Gastrocnemius medialis (tissue), 4 donors: ENCODE measurements around the gene GPR132. TPM values are rescaled to one million over a fixed set of nuclear protein-coding genes. Genes with fewer than 3 reads are reported as not detected.
A peak's percentile ranks its signal among the peaks of the same experiment; 100 is the strongest.

Experiments used
- ATAC-seq, 2 donors: fragments of 150-250 bp; one replicate each; pipeline ENCODE4 v1.9.1; 2016
- DNase-seq, 2 donors: peaks; one replicate each; pipeline ENCODE4 v3.0.0-alpha.2; 2019
- H3K27ac ChIP-seq, 4 donors: fragments of 200-600 bp; sonication (generic); 1 replicate in 1 of 4; 2 replicates in 3 of 4; pipeline ENCODE4 v1.5.1; 2016 to 2018; ENCODE audit warnings: mild to moderate bottlenecking in 2 of 4, moderate library complexity in 1 of 4
- H3K27me3 ChIP-seq, 3 donors: fragments of 200-600 bp; sonication (generic) in 2 of 3; 1 replicate in 1 of 3; 2 replicates in 2 of 3; pipeline versions ENCODE4 v1.5.1 to v1.6.0; 2016 to 2019; ENCODE audit warnings: mild to moderate bottlenecking in 1 of 3, moderate library complexity in 1 of 3
- H3K36me3 ChIP-seq, 2 donors: fragments of 200-600 bp; sonication (generic) in 1 of 2; one replicate each; pipeline ENCODE4 v1.5.1; 2017 to 2018
- H3K4me1 ChIP-seq, 2 donors: fragments of 200-600 bp; sonication (generic) in 1 of 2; one replicate each; pipeline ENCODE4 v1.5.1; 2016 to 2017; ENCODE audit warnings: mild to moderate bottlenecking in 2 of 2
- H3K4me3 ChIP-seq, 4 donors: fragments of 200-600 bp; sonication (generic) in 3 of 4; 1 replicate in 1 of 4; 2 replicates in 3 of 4; pipeline ENCODE4 v1.5.1; 2016 to 2019; ENCODE audit warnings: mild to moderate bottlenecking in 2 of 4
- H3K9me3 ChIP-seq, 3 donors: fragments of 200-600 bp; sonication (generic) in 2 of 3; 1 replicate in 1 of 3; 2 replicates in 2 of 3; pipeline ENCODE4 v1.5.1; 2016 to 2019
- POLR2A ChIP-seq, 2 donors: fragments of 450-650 bp; IDR thresholded peaks; one replicate each; pipeline ENCODE4 v1.6.1; 2017; ENCODE audit warnings: antibody characterized with exemption in 2 of 2, mild to moderate bottlenecking in 2 of 2, moderate library complexity in 2 of 2
- in situ Hi-C, 4 donors: fragments of 200-750 bp; cut with MboI; loops; one replicate each; pipeline versions ENCODE4 v1.15.0 to v1.8.0; 2017; ENCODE audit warnings: low sequenced_read_pairs in 4 of 4
- intact Hi-C: fragments of 100-400 bp; cut with DNase I; formaldehyde crosslinking; loops from one replicate; pipeline ENCODE4 v1.15.1; 2023; ENCODE audit warnings: low total_unique reads
- total RNA-seq, 4 donors: library from RNA; depleted of rRNA; stranded (reverse); fragments of >200 nt; gene quantifications; one replicate each; pipeline versions ENCODE4 v1.1.0 to v1.2.3, GENCODE V29; 2016
- TF ChIP-seq, protein P1 (sequence below), 5 experiments: fragments of 450-650 bp in 3 of 5; fragments of 200-600 bp in 2 of 5; sonication (generic) in 2 of 5; IDR thresholded peaks in 4 of 5; conservative IDR thresholded peaks in 1 of 5; 1 replicate in 4 of 5; 2 replicates in 1 of 5; pipeline ENCODE4 v1.5.1; 2016 to 2019; ENCODE audit warnings: antibody characterized with exemption in 5 of 5, mild to moderate bottlenecking in 3 of 5, moderate library complexity in 3 of 5

Gene GPR132
- total RNA-seq, 4 donors from 2014 or later: 0.07 to 0.61 (median 0.26) TPM

DNA sequence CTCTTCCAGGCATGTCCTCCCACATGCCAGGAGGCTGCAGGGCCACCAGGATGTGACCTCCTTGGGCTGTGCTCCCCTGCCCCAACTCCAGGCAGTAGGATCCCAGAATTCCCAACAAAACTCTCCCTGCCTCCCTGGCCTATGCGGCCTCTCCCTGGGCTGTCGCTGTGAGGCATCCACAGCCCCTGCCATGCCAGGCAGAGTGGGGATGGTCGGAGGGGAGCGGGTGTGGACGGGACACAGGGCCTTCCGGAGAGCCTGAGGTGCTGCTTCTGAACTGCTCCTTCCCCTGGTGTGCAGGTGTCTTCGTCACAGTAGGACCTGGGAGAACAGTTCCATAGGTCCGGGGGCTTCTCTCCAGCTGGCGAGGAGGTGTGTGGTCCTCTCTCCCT lies 18.3 kb downstream of the GPR132 start:
- Histone ChIP-seq H3K27ac (no peak overlapping the region), H3K9me3 (no peaks in the 10 kb centered on the region), H3K4me3 (no peak overlapping the region), H3K4me1 (no peaks in the 10 kb centered on the region), H3K36me3 (no peaks in the 10 kb centered on the region), H3K27me3 (peaks cover 0 to 5% (median 0%) of the 10 kb centered on the region in 3 donors)
- in situ Hi-C loops: loop anchor here in 3 of 4 donors (5.0 kb wide), 1 partner anchor 75 kb away; no protein-coding TSS in a partner anchor
- ATAC-seq (no peak), DNase-seq (no peak)
- intact Hi-C loops: loop anchor here (5.0 kb wide), 1 partner anchor 35 kb away; no protein-coding TSS in a partner anchor
- TF ChIP-seq, protein P1, sequence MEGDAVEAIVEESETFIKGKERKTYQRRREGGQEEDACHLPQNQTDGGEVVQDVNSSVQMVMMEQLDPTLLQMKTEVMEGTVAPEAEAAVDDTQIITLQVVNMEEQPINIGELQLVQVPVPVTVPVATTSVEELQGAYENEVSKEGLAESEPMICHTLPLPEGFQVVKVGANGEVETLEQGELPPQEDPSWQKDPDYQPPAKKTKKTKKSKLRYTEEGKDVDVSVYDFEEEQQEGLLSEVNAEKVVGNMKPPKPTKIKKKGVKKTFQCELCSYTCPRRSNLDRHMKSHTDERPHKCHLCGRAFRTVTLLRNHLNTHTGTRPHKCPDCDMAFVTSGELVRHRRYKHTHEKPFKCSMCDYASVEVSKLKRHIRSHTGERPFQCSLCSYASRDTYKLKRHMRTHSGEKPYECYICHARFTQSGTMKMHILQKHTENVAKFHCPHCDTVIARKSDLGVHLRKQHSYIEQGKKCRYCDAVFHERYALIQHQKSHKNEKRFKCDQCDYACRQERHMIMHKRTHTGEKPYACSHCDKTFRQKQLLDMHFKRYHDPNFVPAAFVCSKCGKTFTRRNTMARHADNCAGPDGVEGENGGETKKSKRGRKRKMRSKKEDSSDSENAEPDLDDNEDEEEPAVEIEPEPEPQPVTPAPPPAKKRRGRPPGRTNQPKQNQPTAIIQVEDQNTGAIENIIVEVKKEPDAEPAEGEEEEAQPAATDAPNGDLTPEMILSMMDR (IDR thresholded peaks at IDR 0.05 in 4 of 5, conservative IDR thresholded peaks at IDR 0.05 in 1 of 5): no peak
- no peak for TF ChIP-seq POLR2A (IDR thresholded peaks at IDR 0.05)

DNA sequence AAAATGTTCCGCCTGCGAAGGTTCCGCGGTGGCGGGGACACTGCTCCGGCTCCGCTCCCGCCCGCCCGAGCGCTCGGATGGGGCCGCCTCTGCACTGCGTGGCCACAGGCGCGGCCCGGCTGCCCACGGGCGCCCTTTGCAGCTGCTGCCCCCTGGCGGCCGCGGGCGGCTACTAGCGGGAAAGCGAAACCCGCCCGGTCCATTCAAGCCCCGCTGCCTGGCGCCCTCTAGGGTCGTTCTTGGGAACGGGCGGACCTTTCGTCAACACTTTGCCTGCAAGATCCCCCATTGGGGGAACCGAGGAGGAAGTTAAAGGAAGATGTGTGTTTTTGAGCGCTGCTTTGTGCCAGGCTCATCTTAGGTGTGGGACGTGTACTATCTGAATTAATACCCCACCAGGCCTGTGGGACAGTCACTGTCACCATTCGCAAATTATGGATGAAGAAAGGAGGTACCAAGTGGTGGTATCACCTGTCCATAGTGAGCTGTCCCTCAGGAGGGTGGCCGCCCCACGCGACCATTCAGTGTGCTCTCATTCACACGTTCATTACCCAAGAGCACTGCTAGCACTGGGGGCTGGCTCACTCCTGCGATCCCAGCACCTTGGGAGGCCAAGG lies 19.4 kb downstream of the GPR132 start:
- no peak for TF ChIP-seq POLR2A (IDR thresholded peaks at IDR 0.05)
- TF ChIP-seq, protein P1 (IDR thresholded peaks at IDR 0.05 in 4 of 5, conservative IDR thresholded peaks at IDR 0.05 in 1 of 5): peak; percentile 97 to 100 (median 100)
- DNase-seq (peak; percentile 65 to 76), ATAC-seq (peak; percentile 86 to 92)
- intact Hi-C loops: loop anchor here (1.0 to 5.0 kb wide), 3 partner anchors 25 to 70 kb away; partner anchors contain the start of gene CDCA4
- H3K4me3 ChIP-seq: no peak overlapping the region
- no peaks in the 10 kb centered on the region for H3K4me1 ChIP-seq
- in situ Hi-C loops: loop anchor here in 3 of 4 donors (5.0 kb wide), 1 partner anchor 74 kb away; no protein-coding TSS in a partner anchor
- peaks cover 0 to 5% (median 0%) of the 10 kb centered on the region in 3 donors for H3K27me3 ChIP-seq
- no peaks in the 10 kb centered on the region for H3K9me3 ChIP-seq
- no peak overlapping the region for H3K27ac ChIP-seq
- no peaks in the 10 kb centered on the region for H3K36me3 ChIP-seq

DNA sequence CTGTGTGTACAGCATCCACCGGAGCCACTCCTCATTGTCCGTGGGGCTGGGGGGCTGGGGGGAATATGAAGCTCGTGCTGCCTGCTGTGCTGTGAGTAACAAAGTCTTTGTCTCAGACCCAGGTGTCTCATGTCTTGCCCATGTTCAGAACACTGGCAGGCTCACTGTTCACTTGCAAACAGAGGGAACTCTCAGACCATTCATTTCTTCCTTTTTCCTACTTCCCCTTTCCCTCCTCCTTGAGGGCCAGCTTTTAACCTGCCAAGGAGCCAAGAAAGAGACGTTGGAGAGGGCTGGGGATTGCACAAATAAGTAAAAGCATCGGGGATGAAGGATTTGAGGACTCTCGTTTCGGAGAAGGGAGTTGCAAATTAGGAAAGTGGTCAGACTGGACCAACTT lies 21.6 kb downstream of the GPR132 start:
- intact Hi-C loops: no loop called here
- H3K36me3 ChIP-seq: no peaks in the 10 kb centered on the region
- in situ Hi-C loops: loop anchor here in 1 of 4 donors (5.0 kb wide), 1 partner anchor 61 kb away; no protein-coding TSS in a partner anchor
- ATAC-seq (no peak), DNase-seq (no peak)
- H3K27ac ChIP-seq: no peak overlapping the region
- H3K4me1 ChIP-seq: no peaks in the 10 kb centered on the region
- TF ChIP-seq, protein P1 (IDR thresholded peaks at IDR 0.05 in 4 of 5, conservative IDR thresholded peaks at IDR 0.05 in 1 of 5): no peak
- TF ChIP-seq POLR2A (IDR thresholded peaks at IDR 0.05): no peak
- H3K27me3 ChIP-seq: peaks cover 0 to 5% (median 0%) of the 10 kb centered on the region in 3 donors
- H3K4me3 ChIP-seq: no peak overlapping the region
- H3K9me3 ChIP-seq: no peaks in the 10 kb centered on the region

DNA sequence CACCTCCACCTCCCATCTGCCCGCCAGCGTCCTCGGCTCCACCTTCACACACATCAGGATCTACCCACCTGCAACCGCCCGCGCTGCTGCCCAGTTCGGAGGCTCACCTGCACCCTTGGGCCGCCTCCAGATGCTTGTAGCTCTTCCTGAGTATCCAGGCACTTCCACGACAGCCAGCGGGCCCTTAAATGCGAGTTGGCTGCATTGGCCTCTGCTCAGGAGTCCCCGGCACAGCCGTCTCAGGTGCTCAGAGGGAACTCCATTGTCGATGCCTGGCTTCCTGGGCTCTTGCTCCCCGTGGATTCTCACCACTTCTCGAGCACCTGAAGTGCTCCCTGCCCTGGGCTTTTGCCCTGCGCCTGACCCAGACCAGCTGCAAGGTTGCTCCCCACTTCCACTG lies 22.4 kb downstream of the GPR132 start:
- H3K27me3 ChIP-seq: peaks cover 0 to 5% (median 0%) of the 10 kb centered on the region in 3 donors
- TF ChIP-seq, protein P1 (IDR thresholded peaks at IDR 0.05 in 4 of 5, conservative IDR thresholded peaks at IDR 0.05 in 1 of 5): no peak
- TF ChIP-seq POLR2A (IDR thresholded peaks at IDR 0.05): no peak
- no peak for ATAC-seq
- DNase-seq: no peak
- H3K9me3 ChIP-seq: no peaks in the 10 kb centered on the region
- H3K4me3 ChIP-seq: no peak overlapping the region
- intact Hi-C loops (no loop called here), in situ Hi-C loops (loop anchor here in 1 of 4 donors (5.0 kb wide), 1 partner anchor 61 kb away; no protein-coding TSS in a partner anchor)
- no peaks in the 10 kb centered on the region for H3K36me3 ChIP-seq
- H3K4me1 ChIP-seq: no peaks in the 10 kb centered on the region
- no peak overlapping the region for H3K27ac ChIP-seq
